Measurements from ENCODE around the gene HEPACAM2.

The HEPACAM2 gene

GRCh38 chr7:93245525-93246432 is 19.5 kb upstream of the HEPACAM2 start:
- H3K27me3 Mint-ChIP-seq (ENCODE audit: low read depth): no peaks in the 10 kb centered on the region
- H3K36me3 Mint-ChIP-seq (ENCODE audit: low read depth): no peaks in the 10 kb centered on the region
- peak; percentile 54 to 74 (median 61) for TF ChIP-seq CTCF (IDR thresholded peaks at IDR 0.05; ENCODE audit: unreplicated experiment in 3 of 3)
- H3K4me1 Mint-ChIP-seq: no peaks in the 10 kb centered on the region
- no peak overlapping the region for H3K4me3 Mint-ChIP-seq
- H3K9me3 Mint-ChIP-seq: no peaks in the 10 kb centered on the region
- H3K27ac Mint-ChIP-seq: no peak overlapping the region

- Mint-ChIP-seq H3K4me3 (no peak overlapping the region), H3K9me3 (no peaks in the 10 kb centered on the region), H3K36me3 (ENCODE audit: low read depth) (no peaks in the 10 kb centered on the region), H3K27ac (no peak overlapping the region), H3K4me1 (no peaks in the 10 kb centered on the region), H3K27me3 (ENCODE audit: low read depth) (no peaks in the 10 kb centered on the region)
- TF ChIP-seq CTCF (IDR thresholded peaks at IDR 0.05; ENCODE audit: unreplicated experiment in 3 of 3): no peak
These were observed 15.8 kb upstream of the HEPACAM2 start for GRCh38 chr7:93242106-93242505.

- no peak for TF ChIP-seq CTCF (IDR thresholded peaks at IDR 0.05; ENCODE audit: unreplicated experiment in 3 of 3)
- H3K4me3 Mint-ChIP-seq: no peak overlapping the region
- no peaks in the 10 kb centered on the region for H3K27me3 Mint-ChIP-seq (ENCODE audit: low read depth)
- no peak overlapping the region for H3K27ac Mint-ChIP-seq
- no peaks in the 10 kb centered on the region for H3K9me3 Mint-ChIP-seq
- H3K4me1 Mint-ChIP-seq: no peaks in the 10 kb centered on the region
- no peaks in the 10 kb centered on the region for H3K36me3 Mint-ChIP-seq (ENCODE audit: low read depth)
These were observed 13.6 kb upstream of the HEPACAM2 start for GRCh38 chr7:93239824-93240223.

GRCh38 chr7:93238748-93239147 is 12.5 kb upstream of the HEPACAM2 start:
- no peaks in the 10 kb centered on the region for H3K4me1 Mint-ChIP-seq
- H3K27ac Mint-ChIP-seq: no peak overlapping the region
- H3K9me3 Mint-ChIP-seq: no peaks in the 10 kb centered on the region
- TF ChIP-seq CTCF (IDR thresholded peaks at IDR 0.05; ENCODE audit: unreplicated experiment in 3 of 3): no peak
- H3K36me3 Mint-ChIP-seq (ENCODE audit: low read depth): no peaks in the 10 kb centered on the region
- no peaks in the 10 kb centered on the region for H3K27me3 Mint-ChIP-seq (ENCODE audit: low read depth)
- H3K4me3 Mint-ChIP-seq: no peak overlapping the region

GRCh38 chr7:93238131-93238530 is 11.9 kb upstream of the HEPACAM2 start:
- no peak overlapping the region for H3K4me3 Mint-ChIP-seq
- no peak for TF ChIP-seq CTCF (IDR thresholded peaks at IDR 0.05; ENCODE audit: unreplicated experiment in 3 of 3)
- H3K27ac Mint-ChIP-seq: no peak overlapping the region
- no peaks in the 10 kb centered on the region for H3K9me3 Mint-ChIP-seq
- H3K27me3 Mint-ChIP-seq (ENCODE audit: low read depth): no peaks in the 10 kb centered on the region
- no peaks in the 10 kb centered on the region for H3K36me3 Mint-ChIP-seq (ENCODE audit: low read depth)
- H3K4me1 Mint-ChIP-seq: no peaks in the 10 kb centered on the region

- H3K9me3 Mint-ChIP-seq: no peaks in the 10 kb centered on the region
- peaks cover 7% of the 10 kb centered on the region for H3K4me1 Mint-ChIP-seq
- no peak for TF ChIP-seq CTCF (IDR thresholded peaks at IDR 0.05; ENCODE audit: unreplicated experiment in 3 of 3)
- no peaks in the 10 kb centered on the region for H3K36me3 Mint-ChIP-seq (ENCODE audit: low read depth)
- no peak overlapping the region for H3K27ac Mint-ChIP-seq
- H3K27me3 Mint-ChIP-seq (ENCODE audit: low read depth): peaks cover 1% of the 10 kb centered on the region
- H3K4me3 Mint-ChIP-seq: no peak overlapping the region
These were observed 9.3 kb upstream of the HEPACAM2 start for GRCh38 chr7:93235541-93235940.

Measured in nephron (organoid).